NT2/D1 (cell line): Measurements from ENCODE around the gene WDFY3.
"Not testable (repeated sequence)": the region's sequence is repeated elsewhere in the genome, so short reads cannot be mapped to it uniquely, and the experiment has no call there.

Experiments used
- DNase-seq: peaks from one replicate; pipeline ENCODE4 v3.0.0-alpha.2; 2011; ENCODE audit warnings: low read depth, low spot score
- H3K27me3 ChIP-seq: 2 replicates; pipeline ENCODE4 v1.6.0; 2011; ENCODE audit warnings: mild to moderate bottlenecking; ENCODE audit not compliant: insufficient read length, insufficient read depth
- H3K36me3 ChIP-seq: 2 replicates; pipeline ENCODE4 v1.6.1; 2011; ENCODE audit warnings: mild to moderate bottlenecking, low read length, mixed read lengths; ENCODE audit not compliant: insufficient read depth, insufficient read length
- H3K4me1 ChIP-seq: 2 replicates; pipeline ENCODE4 v1.5.1; 2011; ENCODE audit not compliant: insufficient read depth, insufficient read length
- H3K4me3 ChIP-seq: 2 replicates; pipeline ENCODE4 v1.5.1; 2011; ENCODE audit warnings: low read depth; ENCODE audit not compliant: insufficient read length
- H3K9ac ChIP-seq: 2 replicates; pipeline ENCODE4 v1.6.0; 2011; ENCODE audit warnings: low read depth; ENCODE audit not compliant: insufficient read length
- H3K9me3 ChIP-seq: 2 replicates; pipeline ENCODE4 v1.5.1; 2011; ENCODE audit warnings: mild to moderate bottlenecking, low read length; ENCODE audit not compliant: insufficient read depth
- SUZ12 ChIP-seq: IDR thresholded peaks from 2 replicates; pipeline ENCODE4 v1.6.1; 2011; ENCODE audit not compliant: insufficient read length, insufficient read depth; ENCODE audit errors: extremely low read depth
- YY1 ChIP-seq: IDR thresholded peaks from 2 replicates; pipeline ENCODE4 v1.6.1; 2011; ENCODE audit not compliant: insufficient read length, insufficient read depth
- ZNF274 ChIP-seq: IDR thresholded peaks from 2 replicates; pipeline ENCODE4 v1.6.1; 2011; ENCODE audit warnings: mild to moderate bottlenecking, low read depth, low read length

The WDFY3 gene

DNA sequence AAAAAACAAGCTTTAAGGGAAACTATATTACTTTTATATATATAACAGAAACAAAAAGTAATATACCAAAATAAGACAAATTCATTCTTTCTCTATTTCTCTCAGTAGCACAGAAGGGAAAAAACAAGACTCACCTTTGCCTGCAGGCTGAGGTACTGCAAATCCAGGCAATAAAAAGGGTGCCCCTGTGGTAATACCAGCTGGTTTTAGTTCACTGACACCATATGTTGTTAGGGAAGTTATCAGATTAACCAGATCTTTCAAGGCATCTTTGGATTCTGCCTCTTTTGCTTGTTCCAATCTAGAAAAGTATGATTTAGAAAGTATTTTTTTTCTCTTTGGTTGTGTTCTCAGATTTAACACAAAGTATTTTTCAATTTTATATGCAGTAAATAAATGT lies 139.8 kb downstream of the WDFY3 start:
- no peak overlapping the region for H3K4me3 ChIP-seq
- no peaks in the 10 kb centered on the region for H3K4me1 ChIP-seq
- no peaks in the 10 kb centered on the region for H3K27me3 ChIP-seq
- H3K9me3 ChIP-seq, result no peaks in the 10 kb centered on the region
- no peak overlapping the region for H3K9ac ChIP-seq
- DNase-seq, result no peak
- peaks cover 19% of the 10 kb centered on the region for H3K36me3 ChIP-seq
- TF ChIP-seq YY1 (no peak), SUZ12 (no peak), ZNF274 (no peak)

DNA sequence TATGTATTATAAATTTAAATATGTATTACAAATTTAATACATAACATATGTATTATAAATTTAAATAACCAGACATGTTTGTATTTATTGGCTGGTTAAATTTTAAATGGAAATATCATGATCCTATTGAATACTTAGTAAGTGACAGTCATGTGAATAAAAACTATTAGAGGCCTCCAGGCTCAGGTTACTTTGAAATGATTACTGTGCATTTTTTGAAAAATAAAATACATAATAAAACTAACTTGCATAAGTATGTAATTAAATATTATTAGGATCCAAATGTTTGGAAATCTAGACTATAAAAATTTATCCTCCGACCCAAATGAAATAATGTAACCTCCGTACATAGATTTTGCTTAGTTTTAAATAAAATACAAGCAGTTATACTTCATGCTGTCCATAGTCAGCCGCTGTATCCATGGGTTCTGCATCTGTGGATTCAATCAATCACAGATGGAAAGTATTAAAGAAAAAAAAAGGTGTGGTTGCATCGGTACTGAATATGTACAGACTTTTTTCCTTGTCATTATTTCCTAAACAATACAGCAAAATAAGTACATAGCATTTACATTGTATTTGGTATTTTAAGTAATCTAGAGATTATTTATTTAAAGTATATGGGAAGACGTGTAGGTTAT lies 140.7 kb downstream of the WDFY3 start:
- Histone ChIP-seq H3K4me1 (no peaks in the 10 kb centered on the region), H3K9me3 (no peaks in the 10 kb centered on the region), H3K27me3 (no peaks in the 10 kb centered on the region), H3K9ac (no peak overlapping the region), H3K36me3 (peaks cover 19% of the 10 kb centered on the region), H3K4me3 (no peak overlapping the region)
- no peak for TF ChIP-seq SUZ12
- no peak for TF ChIP-seq YY1
- TF ChIP-seq ZNF274, result no peak
- DNase-seq, result no peak

DNA sequence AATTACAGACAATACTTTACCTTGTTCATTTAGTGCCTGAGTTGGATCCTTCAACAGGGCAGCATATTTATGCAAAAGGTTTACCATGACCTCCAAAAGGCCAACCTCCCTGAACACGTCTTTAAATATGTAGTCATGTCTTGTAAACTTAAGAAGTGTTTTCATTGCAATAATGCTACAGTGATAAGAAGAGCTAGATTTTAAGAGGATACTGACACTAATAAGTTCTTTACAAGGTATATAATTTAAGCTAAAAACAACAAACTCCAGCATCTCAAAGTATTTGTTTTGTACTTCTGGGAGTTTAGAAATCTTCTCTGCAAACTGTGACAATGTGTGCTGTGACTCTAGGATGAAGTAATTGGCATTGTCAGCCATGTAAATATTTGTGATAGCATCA lies 145.4 kb downstream of the WDFY3 start:
- peaks cover 37% of the 10 kb centered on the region for H3K36me3 ChIP-seq
- TF ChIP-seq SUZ12 (no peak), ZNF274 (no peak), YY1 (no peak)

DNA sequence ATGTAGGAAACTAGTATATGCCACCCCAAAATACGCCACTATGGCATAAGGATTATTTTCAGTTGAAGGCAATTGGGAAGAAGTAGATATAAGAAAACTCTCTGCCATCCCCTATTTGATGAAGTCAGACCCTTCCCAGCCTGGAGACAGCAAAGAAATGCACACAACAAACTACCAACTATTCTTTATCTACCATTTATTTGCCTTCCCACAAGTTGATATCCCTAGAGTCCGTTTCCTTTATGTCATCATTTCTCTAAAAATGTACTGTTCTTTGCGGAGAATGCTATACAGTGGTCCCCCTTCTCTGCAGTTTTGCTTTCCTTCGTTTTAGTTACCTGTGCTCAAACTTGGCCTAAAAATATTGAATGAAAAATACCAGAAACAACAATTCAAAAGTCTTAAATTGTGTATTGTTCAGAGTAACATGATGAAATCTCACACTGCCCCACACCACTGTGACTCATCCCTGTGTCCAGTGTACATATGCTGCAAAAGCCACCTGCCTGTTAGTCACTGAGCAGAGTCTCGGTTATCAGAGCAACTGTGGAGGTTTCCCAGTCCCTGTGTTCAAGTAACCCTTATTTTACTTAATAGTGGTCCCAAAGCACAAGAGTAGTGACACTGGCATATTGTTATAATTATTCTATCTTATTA lies 152.3 kb downstream of the WDFY3 start:
- no peak for DNase-seq
- Histone ChIP-seq H3K4me3 (no peak overlapping the region), H3K9me3 (no peaks in the 10 kb centered on the region), H3K4me1 (no peaks in the 10 kb centered on the region), H3K36me3 (peaks cover 30% of the 10 kb centered on the region), H3K9ac (no peak overlapping the region), H3K27me3 (no peaks in the 10 kb centered on the region)
- TF ChIP-seq ZNF274 (no peak), SUZ12 (no peak), YY1 (no peak)

More for the DNA sequence above, 145.4 kb downstream of the WDFY3 start:
- no peak overlapping the region for H3K9ac ChIP-seq
- no peak overlapping the region for H3K4me3 ChIP-seq
- no peaks in the 10 kb centered on the region for H3K27me3 ChIP-seq
- no peak for DNase-seq
- no peaks in the 10 kb centered on the region for H3K4me1 ChIP-seq
- no peaks in the 10 kb centered on the region for H3K9me3 ChIP-seq

DNA sequence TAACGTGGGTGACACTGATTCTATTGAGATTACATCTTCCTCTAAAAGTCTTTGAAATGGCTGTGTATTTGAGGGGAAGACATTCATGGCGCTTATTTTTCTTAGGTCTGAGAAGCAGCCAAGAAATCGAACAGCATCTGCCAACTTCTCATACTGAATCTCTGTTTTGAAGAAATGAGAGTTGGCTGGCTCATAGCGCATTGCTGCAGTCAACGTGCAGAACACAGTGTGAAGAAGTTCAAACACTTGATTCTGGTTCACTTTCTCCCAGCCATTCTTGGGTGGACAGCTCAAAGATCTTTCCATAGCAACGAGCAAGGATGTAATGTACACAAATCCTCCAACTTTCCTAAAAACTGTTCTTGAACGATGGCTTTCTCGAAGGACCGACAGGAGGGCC lies 156.5 kb downstream of the WDFY3 start:
- Histone ChIP-seq H3K4me1 (no peaks in the 10 kb centered on the region), H3K9me3 (no peaks in the 10 kb centered on the region), H3K4me3 (no peak overlapping the region), H3K36me3 (peaks cover 20% of the 10 kb centered on the region), H3K27me3 (no peaks in the 10 kb centered on the region), H3K9ac (no peak overlapping the region)
- no peak for DNase-seq
- TF ChIP-seq SUZ12 (no peak), YY1 (no peak), ZNF274 (no peak)

DNA sequence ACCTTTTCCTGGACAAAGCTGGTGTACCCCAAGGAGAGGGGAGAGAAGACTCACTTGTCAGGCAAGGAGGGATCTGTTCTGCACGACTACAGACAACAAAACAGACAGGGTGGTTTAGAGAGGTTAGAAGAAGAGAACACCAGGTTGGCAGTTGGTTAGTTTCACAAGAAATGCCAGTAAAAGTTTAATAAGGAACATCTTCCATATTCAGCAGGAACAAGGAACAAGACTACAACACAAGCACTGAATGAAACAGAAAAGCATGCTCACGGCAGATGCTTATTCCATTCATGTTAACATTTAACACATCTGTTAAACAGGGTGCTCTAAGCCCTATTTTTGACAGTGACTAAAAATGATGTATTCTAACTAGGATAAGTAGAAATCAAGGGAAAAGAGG lies 158.2 kb downstream of the WDFY3 start:
- no peak for TF ChIP-seq YY1
- TF ChIP-seq SUZ12, result no peak
- no peak for TF ChIP-seq ZNF274
- no peak for DNase-seq
- Histone ChIP-seq H3K9ac (no peak overlapping the region), H3K36me3 (peaks cover 22% of the 10 kb centered on the region), H3K9me3 (no peaks in the 10 kb centered on the region), H3K4me1 (no peaks in the 10 kb centered on the region), H3K4me3 (no peak overlapping the region), H3K27me3 (no peaks in the 10 kb centered on the region)

DNA sequence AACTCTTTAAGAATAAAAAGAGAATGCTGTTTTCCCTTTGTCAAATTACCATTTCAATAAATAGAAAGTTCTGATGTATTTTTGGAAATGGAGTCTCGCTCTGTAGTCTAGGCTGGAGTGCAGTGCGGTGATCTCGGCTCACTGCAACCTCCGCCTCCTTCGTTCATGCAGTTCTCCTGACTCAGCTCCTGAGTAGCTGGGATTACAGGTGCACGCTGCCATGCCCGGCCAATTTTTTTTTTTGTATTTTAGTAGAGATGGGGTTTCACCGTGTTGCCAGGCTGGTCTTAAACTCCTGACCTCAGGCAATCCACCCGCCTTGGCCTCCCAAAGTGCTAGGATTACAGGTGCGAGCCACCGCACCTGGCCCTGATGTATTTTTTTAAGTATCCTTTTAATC lies 159.9 kb downstream of the WDFY3 start:
- not testable (repeated sequence) for H3K27me3 ChIP-seq, H3K4me1 ChIP-seq, H3K4me3 ChIP-seq, H3K9me3 ChIP-seq, H3K9ac ChIP-seq, DNase-seq
- peaks cover 22% of the 10 kb centered on the region for H3K36me3 ChIP-seq

DNA sequence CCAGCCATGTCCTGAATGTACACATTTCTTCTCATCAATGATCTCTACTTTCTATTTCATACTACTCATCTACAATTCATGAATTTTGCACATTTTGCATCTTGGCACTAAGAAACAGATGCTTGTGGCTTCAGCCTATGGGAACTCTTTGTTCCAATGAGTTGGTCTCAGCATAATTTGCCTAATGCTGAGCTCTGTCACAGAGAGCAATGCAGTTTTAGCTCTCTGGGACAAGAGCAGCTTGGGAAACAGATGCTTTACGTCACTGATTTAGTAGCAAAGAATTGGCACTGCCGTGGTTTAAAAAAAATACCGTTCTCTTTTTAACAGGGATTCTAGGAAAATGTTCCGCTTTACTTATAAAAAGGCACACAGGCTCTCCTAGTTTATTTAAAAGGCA lies 162.4 kb downstream of the WDFY3 start:
- Histone ChIP-seq H3K4me3 (no peak overlapping the region), H3K4me1 (no peaks in the 10 kb centered on the region), H3K9ac (no peak overlapping the region), H3K9me3 (no peaks in the 10 kb centered on the region), H3K36me3 (peaks cover 21% of the 10 kb centered on the region), H3K27me3 (no peaks in the 10 kb centered on the region)
- DNase-seq, result no peak
- no peak for TF ChIP-seq YY1
- no peak for TF ChIP-seq SUZ12
- no peak for TF ChIP-seq ZNF274
